Mucosa of descending colon (tissue), 3 donors: ENCODE data around the gene SLC35D1. TPM values are rescaled to one million over a fixed set of nuclear protein-coding genes. Genes with fewer than 3 reads are reported as not detected.

Experiments used
- ATAC-seq: fragments of 200-7000 bp; cut with Tn5 transposase; one replicate; pipeline ENCODE4 v1.9.1; 2020; ENCODE audit warnings: mild to moderate bottlenecking, moderate library complexity
- DNase-seq, 3 donors: peaks; one replicate each; pipeline ENCODE4 v3.0.0-alpha.2; 2020
- H3K36me3 ChIP-seq: fragments of 200-600 bp; one replicate; pipeline ENCODE4 v1.8.0; 2021; ENCODE audit warnings: low read depth, mild to moderate bottlenecking
- H3K4me1 ChIP-seq: fragments of 200-600 bp; one replicate; pipeline ENCODE4 v1.8.0; 2021; ENCODE audit warnings: low read depth, mild to moderate bottlenecking
- H3K4me3 ChIP-seq: fragments of 200-600 bp; one replicate; pipeline ENCODE4 v1.8.0; 2021; ENCODE audit warnings: mild to moderate bottlenecking
- H3K9me3 ChIP-seq: fragments of 200-600 bp; one replicate; pipeline ENCODE4 v1.8.0; 2021; ENCODE audit warnings: mild to moderate bottlenecking
- CTCF ChIP-seq: fragments of 200-600 bp; IDR thresholded peaks from one replicate; pipeline ENCODE4 v1.8.0; 2022; ENCODE audit warnings: antibody characterized with exemption, mild to moderate bottlenecking
- intact Hi-C, 2 donors: fragments of 100-400 bp; cut with DNase I in 1 of 2; cut with micrococcal nuclease in 1 of 2; formaldehyde crosslinking; loops; one replicate each; pipeline versions ENCODE4 v1.11.0 to v1.11.1; 2022; cut with DNase I, micrococcal nuclease
- total RNA-seq, 3 donors: library from RNA; stranded (reverse); fragmentation: NEBNext Ultra II Directional in 2 of 3; extraction: Animal tissue kit (Norgen Biotek cat#: 25700) in 2 of 3; gene quantifications; one replicate each; pipeline versions ENCODE4 v1.2.1 to v1.2.4, GENCODE V29; 2021 to 2023
- donor health status: DM: no; HTN: no; CAD: no; lungs with moderate emphysema.
- donor health status: DM: no; HTN: no; CAD: no.
- donor health status: DM: no; HTN: yes; CAD: no.

The SLC35D1 gene
- total RNA-seq, 3 donors from 2014 or later: 38.0 to 84.1 (median 67.9) TPM

DNA sequence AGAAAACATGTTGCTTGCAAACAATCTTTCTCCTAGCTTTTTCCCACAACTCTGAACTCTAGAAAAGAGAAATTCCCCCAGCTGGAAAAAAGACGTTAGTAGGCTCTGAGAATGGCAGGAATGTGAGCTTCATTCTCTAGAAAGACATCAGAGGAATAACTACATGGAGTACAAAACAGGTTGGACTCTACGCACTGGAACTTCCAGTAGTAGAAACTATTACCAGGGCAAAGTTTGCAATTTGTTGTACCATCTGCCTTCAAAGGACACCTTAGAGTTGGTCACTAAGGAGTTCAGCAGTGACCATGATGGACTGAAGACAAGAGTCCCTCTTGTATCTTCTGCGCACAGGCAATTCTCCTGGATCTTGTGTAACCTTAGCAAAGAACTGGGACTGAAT, 60.9 kb downstream of the SLC35D1 start:
- no peak for TF ChIP-seq CTCF
- H3K4me3 ChIP-seq: no peak overlapping the region
- no peaks in the 10 kb centered on the region for H3K36me3 ChIP-seq
- DNase-seq (no peak), ATAC-seq (no peak)
- no peaks in the 10 kb centered on the region for H3K9me3 ChIP-seq
- no peaks in the 10 kb centered on the region for H3K4me1 ChIP-seq
- intact Hi-C loops: loop anchor here in 1 of 2 donors (10.0 kb wide), 1 partner anchor 152 kb away; no protein-coding TSS in a partner anchor

GRCh38 chr1:66985835-66986234, 68.1 kb downstream of the SLC35D1 start:
- Histone ChIP-seq H3K36me3 (no peaks in the 10 kb centered on the region), H3K4me3 (no peak overlapping the region), H3K9me3 (no peaks in the 10 kb centered on the region), H3K4me1 (peaks cover 15% of the 10 kb centered on the region)
- intact Hi-C loops: no loop called here
- DNase-seq: no peak
- no peak for TF ChIP-seq CTCF
- ATAC-seq: no peak

DNA sequence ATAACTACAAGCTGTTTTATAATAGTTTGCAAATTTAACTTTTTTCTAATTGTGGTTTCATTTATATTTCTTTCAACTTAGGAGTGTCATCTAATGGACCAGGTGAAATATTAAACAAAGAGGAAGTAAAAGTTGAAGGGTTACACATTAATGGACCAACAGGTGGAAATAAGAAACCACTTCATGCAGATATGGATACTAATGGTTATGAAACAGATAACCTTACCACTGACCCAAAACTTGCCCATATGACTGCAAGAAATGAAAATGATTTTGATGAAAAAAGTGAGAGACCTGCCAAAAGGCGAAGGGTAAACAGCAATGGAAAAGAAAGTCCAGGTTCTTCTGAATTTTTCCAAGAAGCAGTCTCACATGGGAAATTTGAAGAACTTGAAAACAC, 69.5 kb downstream of the SLC35D1 start:
- Histone ChIP-seq H3K4me1 (peaks cover 24% of the 10 kb centered on the region), H3K36me3 (no peaks in the 10 kb centered on the region)
- no peak for ATAC-seq

GRCh38 chr1:66982561-66983260, 71.2 kb downstream of the SLC35D1 start:
- DNase-seq (no peak), ATAC-seq (peak; percentile 32)
- Histone ChIP-seq H3K4me3 (no peak overlapping the region), H3K4me1 (peaks cover 24% of the 10 kb centered on the region), H3K9me3 (no peaks in the 10 kb centered on the region), H3K36me3 (no peaks in the 10 kb centered on the region)
- intact Hi-C loops: no loop called here
- TF ChIP-seq CTCF: no peak

More for the DNA sequence above, 69.5 kb downstream of the SLC35D1 start:
- Histone ChIP-seq H3K9me3 (no peaks in the 10 kb centered on the region), H3K4me3 (no peak overlapping the region)
- no peak for DNase-seq
- intact Hi-C loops: no loop called here
- no peak for TF ChIP-seq CTCF

DNA sequence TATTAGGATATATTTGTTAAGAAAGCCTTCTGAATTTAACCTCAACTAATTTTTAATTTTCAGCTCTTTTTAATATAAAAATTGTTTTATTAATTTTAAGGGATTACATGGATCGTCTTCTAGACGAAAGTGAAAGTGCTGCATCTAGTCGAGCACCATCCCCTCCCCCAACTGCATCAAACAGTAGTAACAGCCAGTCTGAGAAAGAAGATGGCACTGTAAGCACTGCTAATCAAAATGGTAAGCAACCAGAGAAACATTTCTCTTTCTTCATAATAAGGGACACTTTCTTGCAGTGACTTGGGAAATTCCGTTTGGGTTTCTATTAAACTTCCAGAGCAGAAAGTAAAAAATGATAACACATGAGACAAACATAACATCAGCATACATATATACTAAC, 72.3 kb downstream of the SLC35D1 start:
- no peak for TF ChIP-seq CTCF
- no peaks in the 10 kb centered on the region for H3K9me3 ChIP-seq
- intact Hi-C loops: no loop called here
- ATAC-seq (peak; percentile 74), DNase-seq (peak in 1 of 3 donors; percentile 75)
- H3K4me1 ChIP-seq: peaks cover 24% of the 10 kb centered on the region
- H3K4me3 ChIP-seq: no peak overlapping the region
- no peaks in the 10 kb centered on the region for H3K36me3 ChIP-seq
